ENCODE measurements around the gene TCERG1L. TPM values are rescaled to one million over a fixed set of nuclear protein-coding genes. Genes with fewer than 3 reads are reported as not detected.
"Not testable (repeated sequence)": the region's sequence is repeated elsewhere in the genome, so short reads cannot be mapped to it uniquely, and the experiment has no call there.

The TCERG1L gene
- total RNA-seq, 1 donor from 2014 or later, result 3.5 TPM

GRCh38 chr10:131238669-131239280 is 72.7 kb downstream of the TCERG1L start:
- Histone ChIP-seq H4K20me1 (ENCODE audit: insufficient read depth, low read length) (no peaks in the 10 kb centered on the region), H2AFZ (ENCODE audit: low read depth, low read length) (no peak overlapping the region), H3K4me3 (ENCODE audit: insufficient read depth, low read depth, low read length) (no peak overlapping the region), H3K79me2 (ENCODE audit: insufficient read depth, low read length) (no peaks in the 10 kb centered on the region), H3K27ac (ENCODE audit: low read depth, low read length) (no peak overlapping the region), H3K4me1 (ENCODE audit: insufficient read depth, low read length) (no peaks in the 10 kb centered on the region), H3K9ac (ENCODE audit: low read length) (no peak overlapping the region), H3K4me2 (ENCODE audit: low read length) (no peak overlapping the region), H3K36me3 (ENCODE audit: insufficient read depth, low read length) (no peaks in the 10 kb centered on the region), H3K27me3 (ENCODE audit: insufficient read depth, low read length) (no peaks in the 10 kb centered on the region), H3K9me3 (ENCODE audit: insufficient read depth, low read depth, low read length) (peaks cover 4% of the 10 kb centered on the region)
- Mint-ChIP-seq H3K27me3 (ENCODE audit: low read depth, unreplicated experiment) (no peaks in the 10 kb centered on the region), H3K4me3 (ENCODE audit: unreplicated experiment) (no peak overlapping the region), H3K27ac (ENCODE audit: unreplicated experiment) (no peak overlapping the region), H3K9me3 (ENCODE audit: unreplicated experiment) (peaks cover 20% of the 10 kb centered on the region), H3K4me1 (ENCODE audit: low read depth, unreplicated experiment) (no peaks in the 10 kb centered on the region), H3K36me3 (ENCODE audit: low read depth, unreplicated experiment) (no peaks in the 10 kb centered on the region)
- TF ChIP-seq CTCF (IDR thresholded peaks at IDR 0.05; ENCODE audit: insufficient read depth, low read depth, low read length), result no peak
- DNase-seq (ENCODE audit: low read depth) (no peak), FAIRE-seq (no peak)

- H3K4me1 Mint-ChIP-seq (ENCODE audit: low read depth, unreplicated experiment), result no peaks in the 10 kb centered on the region
- Histone ChIP-seq H4K20me1 (ENCODE audit: insufficient read depth, low read length) (no peaks in the 10 kb centered on the region), H3K27ac (ENCODE audit: low read depth, low read length) (no peak overlapping the region), H3K36me3 (ENCODE audit: insufficient read depth, low read length) (no peaks in the 10 kb centered on the region), H2AFZ (ENCODE audit: low read depth, low read length) (no peak overlapping the region), H3K4me1 (ENCODE audit: insufficient read depth, low read length) (no peaks in the 10 kb centered on the region), H3K9me3 (ENCODE audit: insufficient read depth, low read depth, low read length) (no peaks in the 10 kb centered on the region), H3K9ac (ENCODE audit: low read length) (no peak overlapping the region), H3K4me2 (ENCODE audit: low read length) (no peak overlapping the region), H3K27me3 (ENCODE audit: insufficient read depth, low read length) (no peaks in the 10 kb centered on the region), H3K79me2 (ENCODE audit: insufficient read depth, low read length) (no peaks in the 10 kb centered on the region), H3K4me3 (ENCODE audit: insufficient read depth, low read depth, low read length) (no peak overlapping the region)
- no peak for DNase-seq (ENCODE audit: low read depth)
- TF ChIP-seq CTCF (IDR thresholded peaks at IDR 0.05; ENCODE audit: insufficient read depth, low read depth, low read length) (no peak), EZH2 (IDR thresholded peaks at IDR 0.05; ENCODE audit: insufficient read depth, low read length) (no peak)
- no peak for FAIRE-seq
- no peak overlapping the region for H3K4me3 Mint-ChIP-seq (ENCODE audit: unreplicated experiment)
- peaks cover 20% of the 10 kb centered on the region for H3K9me3 Mint-ChIP-seq (ENCODE audit: unreplicated experiment)
- H3K27ac Mint-ChIP-seq (ENCODE audit: unreplicated experiment), result no peak overlapping the region
- H3K27me3 Mint-ChIP-seq (ENCODE audit: low read depth, unreplicated experiment), result no peaks in the 10 kb centered on the region
- no peaks in the 10 kb centered on the region for H3K36me3 Mint-ChIP-seq (ENCODE audit: low read depth, unreplicated experiment)
Observed at GRCh38 chr10:131237991-131238651, 73.4 kb downstream of the TCERG1L start.

GRCh38 chr10:131234606-131235005 is 76.9 kb downstream of the TCERG1L start:
- not testable (repeated sequence) for H3K27me3 Mint-ChIP-seq (ENCODE audit: low read depth, unreplicated experiment); H3K9me3 ChIP-seq (ENCODE audit: insufficient read depth, low read depth, low read length); H3K27ac ChIP-seq (ENCODE audit: low read depth, low read length); H3K4me3 Mint-ChIP-seq (ENCODE audit: unreplicated experiment); DNase-seq (ENCODE audit: low read depth); H3K36me3 ChIP-seq (ENCODE audit: insufficient read depth, low read length); H4K20me1 ChIP-seq (ENCODE audit: insufficient read depth, low read length); H3K4me1 ChIP-seq (ENCODE audit: insufficient read depth, low read length); H3K4me1 Mint-ChIP-seq (ENCODE audit: low read depth, unreplicated experiment); H3K36me3 Mint-ChIP-seq (ENCODE audit: low read depth, unreplicated experiment); H3K9ac ChIP-seq (ENCODE audit: low read length); FAIRE-seq; H3K79me2 ChIP-seq (ENCODE audit: insufficient read depth, low read length); H3K27me3 ChIP-seq (ENCODE audit: insufficient read depth, low read length); H2AFZ ChIP-seq (ENCODE audit: low read depth, low read length); H3K4me2 ChIP-seq (ENCODE audit: low read length); H3K4me3 ChIP-seq (ENCODE audit: insufficient read depth, low read depth, low read length); H3K27ac Mint-ChIP-seq (ENCODE audit: unreplicated experiment)
- H3K9me3 Mint-ChIP-seq (ENCODE audit: unreplicated experiment), result peaks cover 11% of the 10 kb centered on the region
